Heart left ventricle (tissue), 13 donors: ENCODE data around the gene DNAJC17.

ENCODE experiments used
- CTCF ChIP-seq, 12 donors: fragments of 200-600 bp; sonication (generic) in 4 of 12; IDR thresholded peaks; one replicate each; pipeline versions ENCODE4 v1.5.0 to v1.8.0; 2018 to 2022; ENCODE audit warnings: antibody characterized with exemption in 12 of 12, mild to moderate bottlenecking in 5 of 12
- POLR2A ChIP-seq, 2 donors: fragments of 450-650 bp; IDR thresholded peaks; one replicate each; pipeline ENCODE4 v1.6.1; 2017; ENCODE audit warnings: antibody characterized with exemption in 2 of 2, mild to moderate bottlenecking in 2 of 2, moderate library complexity in 2 of 2
- donor health status: ischemic (EF 13 %, LVEDD 7.1; RV severe dilation, severe dysfunction).
- donor health status: DM: no; HTN: yes; CAD: no.
- donor health status: DM: no; HTN: no; CAD: no.
- donor health status: ischemic (EF 25% LVEDD 6.9; RV normal size, moderate dysfunction).
- donor health status: ischemic (EF 25% LVEDD 5.7; RV mildly dilated, moderate dysfunction).
- donor health status: ischemic (EF 35%, LVEDD 5.7; RV mildly dilated, moderate dysfunction).
- donor health status: nonischemic (EF 11% LVEDD 7.7; RV severe dilation, severe dysfunction).
- donor health status: DM: yes; HTN: yes; CAD: no.
- donor health status: PGD.
- donor health status: ischemic (EF 29% LVEDD 5.4; RV normal size, mild dysfunction).
- donor health status: nonischemic (EF 23%, LVEDD 6.1; RV moderate dilation, normal function).

DNA sequence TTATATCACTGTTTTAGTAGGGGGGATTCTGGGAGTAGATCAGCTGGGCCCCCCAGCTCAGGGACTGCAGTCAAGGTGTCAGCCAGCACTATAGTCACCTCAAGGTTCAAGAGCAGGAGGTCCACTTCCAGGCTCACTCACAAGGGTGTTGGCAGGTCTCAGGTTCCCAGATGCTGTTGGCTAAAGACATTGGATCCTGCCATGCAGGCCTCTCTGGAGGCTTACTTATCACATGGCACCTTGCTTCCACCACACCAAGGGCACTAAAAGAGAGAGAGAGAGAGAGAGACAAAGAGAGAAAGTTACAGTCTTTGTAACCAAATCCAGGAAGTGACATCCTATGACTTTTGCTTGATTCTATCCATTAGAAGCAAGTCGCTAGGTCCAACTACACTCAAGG, 28.7 kb upstream of the DNAJC17 start:
- TF ChIP-seq CTCF (IDR thresholded peaks at IDR 0.05) (no peak), POLR2A (IDR thresholded peaks at IDR 0.05) (no peak)
